DMS153 (cell line): ENCODE measurements around the gene RGS18.
"Not testable (repeated sequence)": the region's sequence is repeated elsewhere in the genome, so short reads cannot be mapped to it uniquely, and the experiment has no call there.

Source experiments
- DNase-seq: peaks from one replicate; lab custom pipeline; 2025; lab: John Stamatoyannopoulos, UW

RGS18 gene

DNA sequence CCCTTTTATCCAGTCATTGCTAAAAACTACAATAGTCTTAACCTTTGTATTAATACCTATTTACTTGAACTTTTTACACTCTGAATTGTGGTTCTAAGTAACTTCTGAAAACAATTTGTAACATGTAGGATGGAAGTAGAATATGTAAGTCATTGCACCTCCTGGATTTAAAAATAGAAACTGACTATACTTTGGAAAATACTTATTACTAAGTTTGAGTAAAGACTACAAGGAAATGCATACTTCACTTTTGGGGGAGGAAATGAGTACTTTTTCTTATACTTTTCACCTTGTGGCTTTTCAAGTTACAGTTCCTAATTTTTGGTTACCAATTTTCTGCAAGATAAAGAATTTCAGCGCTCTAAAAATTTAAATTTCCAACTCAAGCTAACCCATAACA, 8.7 kb downstream of the RGS18 start:
- no peak for DNase-seq

DNA sequence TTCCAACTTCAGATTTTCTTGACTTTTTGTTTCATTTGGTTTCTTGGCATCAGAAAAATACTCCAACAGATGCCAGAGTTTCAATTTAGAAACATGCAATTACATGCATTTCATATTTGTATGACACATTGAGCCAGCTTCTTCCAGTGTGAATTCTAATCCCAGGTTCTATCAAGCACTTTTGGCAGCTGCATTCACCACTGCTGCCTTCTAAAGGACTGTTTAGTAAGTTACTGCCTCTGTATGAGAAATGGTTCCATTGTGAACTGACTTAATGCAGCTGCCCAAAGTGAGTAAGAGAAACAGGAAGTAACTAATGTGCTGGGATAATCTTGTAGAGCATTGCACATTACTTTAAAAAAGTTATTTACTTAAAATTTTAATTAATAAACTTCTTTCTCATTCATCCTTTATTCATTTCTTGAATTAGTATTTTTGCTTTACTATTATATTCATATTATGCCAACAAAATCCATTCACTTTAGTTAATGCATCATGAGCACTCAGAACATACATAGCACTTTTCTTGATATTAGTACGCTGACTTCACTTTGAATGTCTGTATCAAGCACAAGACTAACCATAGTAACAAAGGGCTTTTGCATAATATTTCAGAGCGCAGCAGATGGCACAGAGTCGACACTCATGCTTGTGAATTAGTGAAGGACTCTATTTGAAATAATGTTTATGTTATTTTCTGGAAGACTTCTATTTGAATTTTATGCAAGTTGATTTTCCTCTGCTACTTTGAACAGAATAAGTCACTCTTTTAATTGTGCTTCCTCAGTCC, 9.8 kb downstream of the RGS18 start:
- DNase-seq, result no peak

DNA sequence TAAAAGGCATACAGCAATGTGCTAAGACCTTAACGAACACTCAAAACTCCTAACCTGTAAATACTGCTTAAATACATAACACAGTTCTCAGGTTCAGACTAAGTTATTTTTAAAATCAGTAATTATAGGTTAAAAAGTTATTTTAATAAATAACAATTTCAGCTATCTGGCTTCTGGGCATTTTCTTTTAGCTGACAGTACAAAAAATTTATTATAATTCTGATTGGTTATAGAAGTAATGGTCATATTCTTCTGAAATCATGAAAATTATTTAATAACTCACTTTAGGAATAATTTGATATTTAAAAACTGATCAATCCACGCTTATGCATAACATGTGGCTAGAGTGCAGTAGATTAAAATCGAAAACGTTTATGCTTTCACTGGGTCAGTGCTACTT, 10.7 kb downstream of the RGS18 start:
- DNase-seq, result no peak

DNA sequence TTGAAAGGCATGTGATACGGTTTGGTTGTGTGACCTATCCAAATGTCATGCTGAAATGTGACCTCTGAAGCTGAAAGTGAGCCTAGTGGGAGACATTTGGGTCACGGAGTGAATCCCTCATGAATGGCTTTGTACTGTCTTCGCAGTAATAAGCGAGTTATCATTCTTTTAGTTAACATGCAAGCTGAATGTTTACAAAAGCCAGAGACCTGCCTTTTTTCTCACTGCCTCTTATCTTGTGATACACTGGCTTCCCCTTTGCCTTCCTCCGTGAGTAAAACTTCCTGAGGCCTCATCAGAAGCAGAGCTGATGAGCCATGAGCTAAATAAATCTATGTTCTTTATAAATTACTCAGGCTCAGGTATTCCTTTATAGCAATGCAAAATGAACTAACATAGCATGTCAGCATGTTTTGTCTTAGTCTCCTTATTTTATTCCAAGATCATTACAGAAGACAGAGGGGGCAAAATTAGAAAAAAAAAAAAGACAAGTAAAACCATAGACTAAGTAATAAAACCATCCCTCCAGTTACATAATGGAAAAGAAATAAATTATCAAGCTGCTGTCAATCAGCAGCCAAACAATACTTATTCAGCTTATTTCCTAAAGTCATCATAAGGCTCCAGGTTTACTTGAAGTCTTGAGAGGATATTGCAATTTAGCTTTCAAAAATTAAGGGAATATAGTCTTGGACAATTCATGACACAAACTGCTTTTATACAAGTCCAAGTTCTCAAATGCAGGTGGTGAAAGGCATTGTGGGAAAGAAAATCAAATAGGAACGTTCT, 12.1 kb downstream of the RGS18 start:
- DNase-seq, result no peak

DNA sequence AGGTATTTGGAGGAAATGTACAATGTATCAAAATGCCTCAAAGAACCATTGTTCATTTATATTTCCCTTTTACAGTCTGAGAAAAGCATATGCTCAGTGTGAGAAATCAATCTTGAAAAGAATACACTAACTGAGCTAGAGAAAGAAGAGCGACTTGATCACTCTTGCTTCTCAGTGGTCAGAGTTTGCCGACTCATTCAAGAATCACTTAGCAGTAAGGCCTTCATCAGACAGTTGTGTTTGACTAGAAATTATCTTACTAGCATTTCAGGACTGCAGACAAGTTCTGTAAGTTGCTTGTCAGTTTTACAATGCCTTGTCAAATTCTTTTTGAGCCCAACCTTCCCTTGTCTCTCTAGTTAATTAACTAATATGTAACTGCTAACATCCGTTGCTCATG, 12.9 kb downstream of the RGS18 start:
- DNase-seq, result no peak

DNA sequence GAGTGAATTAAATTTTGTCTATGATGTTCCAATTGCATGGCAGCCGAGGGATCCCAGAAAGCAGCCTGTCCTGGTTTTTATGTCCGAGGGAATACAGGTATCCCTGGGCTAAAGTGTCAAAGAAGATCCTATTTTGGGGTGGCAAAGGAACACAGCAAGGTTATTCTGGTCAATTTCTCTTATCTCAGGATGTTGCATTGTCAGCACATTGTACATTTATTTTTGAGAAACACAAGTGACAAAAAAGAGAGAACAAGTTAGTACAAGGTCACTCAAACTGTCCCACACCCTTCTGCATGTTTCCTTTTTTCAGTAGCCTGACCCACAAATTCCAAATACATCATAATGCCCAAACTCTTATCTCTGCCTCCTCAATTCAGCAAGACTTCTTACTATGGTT, 17.7 kb downstream of the RGS18 start:
- no peak for DNase-seq

DNA sequence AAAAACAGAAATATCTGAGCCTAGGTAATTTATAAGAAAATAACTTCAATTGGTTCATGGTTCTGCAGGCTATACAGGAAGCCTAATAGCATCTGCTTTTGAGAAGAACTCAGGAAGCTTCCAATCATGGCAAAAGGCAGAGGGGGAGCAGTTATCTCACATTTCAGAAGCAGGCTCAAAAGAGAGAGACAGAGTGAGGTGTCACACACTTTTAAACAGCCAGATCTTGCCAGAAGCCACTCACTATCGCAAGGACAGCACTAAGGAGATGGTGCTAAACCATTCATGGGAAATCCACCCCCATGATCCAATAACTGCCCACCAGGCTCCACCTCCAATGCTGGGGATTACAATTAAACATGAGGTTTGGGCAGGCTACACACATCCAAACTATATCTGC, 25.5 kb downstream of the RGS18 start:
- DNase-seq, result no peak

DNA sequence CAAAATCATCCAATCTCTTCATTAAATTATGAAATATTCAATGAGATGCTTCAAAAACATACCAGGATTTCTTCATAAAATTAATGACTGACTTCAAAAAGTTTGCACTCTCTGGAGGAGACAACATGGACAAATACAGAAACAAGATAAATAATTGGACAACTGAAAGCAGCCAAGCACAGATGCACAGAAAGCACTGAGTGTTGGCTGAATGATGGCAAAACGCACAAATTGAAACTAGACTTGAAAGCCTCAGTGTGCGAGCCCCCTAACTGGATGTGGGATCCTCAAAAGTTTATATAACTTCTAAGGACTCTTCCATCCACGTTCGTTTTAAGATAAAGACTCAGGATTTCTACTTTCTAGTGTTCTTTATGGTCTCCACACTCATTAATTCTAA, 27.9 kb downstream of the RGS18 start:
- no peak for DNase-seq

DNA sequence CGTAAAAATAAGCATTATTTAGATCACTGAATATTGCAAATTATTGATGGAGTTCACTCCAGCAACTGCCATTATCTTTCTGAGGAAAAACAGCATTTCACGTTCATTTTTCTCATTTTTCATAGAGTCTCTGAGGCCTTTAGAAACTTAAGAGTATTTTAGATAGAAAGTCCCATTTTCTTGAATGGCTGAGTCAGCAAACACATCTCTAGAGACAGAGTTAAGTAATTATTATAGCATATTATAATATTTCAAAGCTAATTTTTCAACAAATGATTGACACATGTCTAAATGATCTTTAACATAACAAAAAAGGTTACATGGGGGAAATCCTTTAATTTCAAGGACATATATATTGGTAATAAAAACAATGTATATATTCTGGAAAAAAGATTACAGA, 31.8 kb downstream of the RGS18 start:
- DNase-seq, result no peak

DNA sequence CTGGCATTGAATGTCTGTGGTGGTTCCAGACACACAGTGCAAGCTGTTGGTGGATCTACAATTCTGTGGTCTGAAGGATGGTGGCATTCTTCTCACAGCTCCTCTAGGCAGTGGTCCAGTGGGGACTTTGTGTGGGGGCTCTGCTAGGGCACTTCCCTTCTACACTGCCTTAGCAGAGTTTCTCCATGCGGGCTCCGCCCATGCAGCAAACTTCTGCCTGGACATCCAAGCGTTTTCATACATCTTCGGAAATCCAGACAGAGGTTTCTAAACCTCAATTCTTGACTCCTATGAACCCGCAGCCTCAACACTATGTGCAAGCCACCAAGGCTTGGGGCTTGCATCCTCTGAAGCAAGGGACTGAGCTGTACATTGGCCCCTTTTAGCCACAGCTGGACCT, 43.0 kb downstream of the RGS18 start:
- no peak for DNase-seq

DNA sequence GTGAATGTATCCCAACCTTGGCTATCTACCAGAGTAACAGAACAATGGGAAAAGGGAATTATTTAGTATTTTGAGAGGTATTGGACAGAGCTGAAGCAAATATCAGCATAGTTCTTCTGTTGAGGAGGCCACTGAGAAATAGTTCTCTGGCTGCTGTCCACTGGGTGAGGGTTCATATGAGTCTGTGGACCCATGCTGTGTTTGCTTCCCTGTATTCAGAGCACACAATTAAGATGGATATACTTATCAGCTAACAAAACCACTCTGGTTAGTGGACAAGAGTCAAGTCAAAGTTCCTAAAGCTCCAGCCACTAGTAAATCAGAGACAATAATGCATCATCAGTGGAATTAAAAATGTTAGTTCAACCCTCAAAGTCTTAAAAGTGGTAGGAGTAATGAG, 66.1 kb downstream of the RGS18 start:
- DNase-seq, result no peak

DNA sequence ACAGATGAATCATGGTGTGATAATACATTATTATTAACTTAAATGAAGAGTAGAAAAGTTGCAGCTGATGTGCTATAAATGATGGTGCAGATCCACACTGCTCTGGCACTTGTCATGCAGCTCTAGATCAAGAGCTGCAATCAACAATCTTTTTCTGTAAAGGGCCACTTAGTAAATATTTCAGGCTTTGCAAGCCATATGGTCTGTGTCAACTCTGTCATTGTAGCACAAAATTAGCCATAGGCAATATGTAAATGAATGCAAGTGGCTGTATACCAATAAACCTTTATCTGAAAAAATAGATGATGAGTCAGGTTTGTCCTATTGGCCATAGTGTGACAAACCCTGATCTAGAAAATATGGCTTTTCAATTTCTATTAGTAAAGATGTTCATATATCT, 66.6 kb downstream of the RGS18 start:
- no peak for DNase-seq

DNA sequence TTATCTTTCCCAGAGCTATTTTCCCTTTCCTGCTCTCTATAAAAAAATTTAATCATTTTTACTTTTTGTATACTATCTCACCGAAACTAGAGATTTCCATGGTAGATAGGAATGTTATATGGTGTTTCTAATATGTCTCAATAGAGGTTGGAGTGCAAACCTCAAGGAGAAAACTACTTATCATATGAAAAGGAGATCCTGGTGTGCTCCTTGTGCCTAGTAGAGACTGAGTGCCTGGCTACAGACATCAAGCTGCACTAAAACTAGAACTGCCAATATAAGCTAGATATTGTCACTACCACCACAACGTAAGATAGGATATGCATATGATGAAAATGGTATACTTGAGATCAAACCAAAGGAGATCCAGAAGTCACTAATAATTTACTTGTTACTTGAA, 67.0 kb downstream of the RGS18 start:
- no peak for DNase-seq

DNA sequence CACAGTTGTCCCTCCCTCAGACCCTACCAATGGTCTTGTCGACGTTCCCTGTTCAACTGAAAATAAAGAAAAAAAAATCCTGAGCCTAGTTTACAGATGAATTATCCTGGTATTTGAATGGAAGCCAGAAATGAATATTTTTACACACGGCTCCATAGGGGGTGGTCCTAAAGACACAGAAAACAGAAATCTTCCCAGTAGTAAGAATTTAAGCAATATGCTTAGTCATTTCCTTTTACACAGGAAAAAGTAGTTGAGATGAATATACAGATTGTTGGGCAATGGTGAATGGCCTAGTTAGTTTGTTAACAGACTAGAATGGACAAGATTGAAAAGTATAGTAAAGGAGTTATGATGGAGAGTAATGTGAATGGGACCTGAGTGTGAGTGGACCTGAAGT, 67.4 kb downstream of the RGS18 start:
- DNase-seq, result no peak

DNA sequence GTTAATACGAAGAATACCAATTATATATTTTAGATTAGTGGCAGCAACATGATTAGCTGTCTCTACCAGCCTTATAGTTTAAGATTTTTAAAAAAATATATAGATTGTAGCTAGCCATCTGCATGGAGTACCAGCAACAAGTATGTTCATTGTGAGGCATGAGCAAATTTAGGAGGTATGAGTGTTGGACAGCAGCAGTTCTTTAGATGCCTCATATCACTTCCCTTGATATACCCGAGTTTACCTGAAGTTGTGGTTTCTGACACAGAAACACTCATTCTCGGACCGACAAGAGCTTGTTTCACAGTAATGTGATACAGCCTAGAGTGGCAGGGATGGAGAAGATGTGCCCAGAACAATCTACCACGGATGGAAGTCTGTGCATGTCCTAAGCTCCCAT, 69.1 kb downstream of the RGS18 start:
- no peak for DNase-seq

DNA sequence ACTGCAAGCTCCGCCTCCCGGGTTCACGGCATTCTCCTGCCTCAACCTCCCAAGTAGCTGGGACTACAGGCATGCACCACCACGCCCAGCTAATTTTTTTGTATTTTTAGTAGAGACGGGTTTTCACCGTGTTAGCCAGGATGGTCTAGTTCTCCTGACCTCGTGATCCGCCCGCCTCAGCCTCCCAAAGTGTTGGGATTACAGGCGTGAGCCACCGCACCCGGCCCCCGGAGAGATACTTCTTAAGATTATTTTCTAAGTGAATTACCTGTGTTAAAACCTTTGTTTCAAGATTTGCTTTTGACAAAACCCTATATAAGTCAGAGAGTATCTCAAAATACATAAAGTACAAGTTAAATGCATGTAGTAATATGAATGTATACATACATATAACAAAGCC, 69.7 kb downstream of the RGS18 start:
- DNase-seq, result not testable (repeated sequence)

DNA sequence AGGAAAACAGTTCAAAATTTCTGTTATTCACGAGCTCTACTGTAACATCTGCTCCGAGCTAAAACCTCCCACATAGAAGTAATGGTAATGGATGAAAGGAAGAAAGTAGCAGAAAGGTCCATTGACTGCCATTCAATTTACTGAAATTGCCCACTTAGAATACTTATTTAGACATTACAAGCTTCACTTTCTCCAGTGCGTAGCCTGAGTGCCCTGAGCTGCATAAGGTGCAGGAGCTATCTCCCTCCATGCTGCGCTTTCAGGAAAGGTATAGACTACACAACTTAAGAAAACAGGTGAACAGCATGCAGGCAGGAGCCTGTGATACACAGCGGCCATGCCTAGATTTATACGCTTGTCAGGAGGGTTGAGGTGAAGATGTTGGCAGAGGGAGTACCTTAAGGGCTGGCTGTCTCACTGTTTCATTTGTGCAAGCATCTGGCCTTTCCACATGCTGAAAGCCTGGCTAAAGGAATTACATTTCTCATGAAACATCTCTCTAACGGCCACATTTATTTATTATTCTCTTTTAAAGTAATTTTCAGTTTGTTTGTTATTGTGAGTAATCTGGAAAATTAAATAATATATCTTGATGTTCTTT, 74.7 kb downstream of the RGS18 start:
- DNase-seq, result no peak

DNA sequence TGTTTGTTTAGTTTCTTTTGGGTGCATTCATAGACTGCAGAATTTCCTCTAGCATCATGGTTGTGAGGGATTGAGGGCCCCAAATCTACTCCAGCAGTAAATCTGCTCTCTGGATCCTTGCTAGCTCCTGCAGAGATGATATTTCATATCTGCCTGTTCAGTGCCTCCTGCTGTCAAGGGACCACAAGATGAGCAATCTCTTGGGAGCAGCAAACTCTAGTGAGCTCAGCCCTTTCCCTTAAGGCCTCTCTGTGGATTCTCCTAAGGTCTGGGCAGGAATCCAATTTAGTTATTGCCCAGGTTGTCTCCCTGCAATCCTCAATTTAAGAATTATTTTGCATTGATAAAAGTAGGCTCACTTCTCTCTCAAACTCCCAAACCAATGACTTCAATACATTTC, 76.9 kb downstream of the RGS18 start:
- DNase-seq, result no peak
